HG03095 (cell line): ENCODE measurements around the gene FIGLA.
"Not testable (repeated sequence)": the region's sequence is repeated elsewhere in the genome, so short reads cannot be mapped to it uniquely, and the experiment has no call there.

Experiments
- ATAC-seq: cut with Tn5 transposase; IDR thresholded peaks from one replicate; pipeline ENCODE4 v1.9.1; 2021; ENCODE audit warnings: moderate library complexity; ENCODE audit not compliant: unreplicated experiment

Gene FIGLA

GRCh38 chr2:70808983-70809958 lies 18.8 kb upstream of the FIGLA start:
- no peak for ATAC-seq

GRCh38 chr2:70807828-70808118 lies 17.3 kb upstream of the FIGLA start:
- ATAC-seq: no peak

- ATAC-seq: no peak
Measured at GRCh38 chr2:70807102-70807827, 16.8 kb upstream of the FIGLA start.

- no peak for ATAC-seq
Measured at GRCh38 chr2:70806620-70807019, 16.2 kb upstream of the FIGLA start.

- ATAC-seq: no peak
Measured at GRCh38 chr2:70806013-70806412, 15.6 kb upstream of the FIGLA start.

GRCh38 chr2:70801607-70802263 lies 11.3 kb upstream of the FIGLA start:
- ATAC-seq: no peak

- no peak for ATAC-seq
Measured at GRCh38 chr2:70799706-70800105, 9.3 kb upstream of the FIGLA start.

GRCh38 chr2:70797996-70798395 lies 7.6 kb upstream of the FIGLA start:
- not testable (repeated sequence) for ATAC-seq

GRCh38 chr2:70797506-70797905 lies 7.1 kb upstream of the FIGLA start:
- ATAC-seq: no peak

- no peak for ATAC-seq
Measured at GRCh38 chr2:70796262-70796661, 5.8 kb upstream of the FIGLA start.

GRCh38 chr2:70795164-70795995 lies 4.9 kb upstream of the FIGLA start:
- no peak for ATAC-seq

- ATAC-seq: no peak
Measured at GRCh38 chr2:70793450-70793849, 3.0 kb upstream of the FIGLA start.

- ATAC-seq: no peak
Measured at GRCh38 chr2:70789304-70790135, 923 bp downstream of the FIGLA start.

GRCh38 chr2:70785137-70785911 lies 5.1 kb downstream of the FIGLA start:
- ATAC-seq: no peak

GRCh38 chr2:70784320-70784719 lies 6.1 kb downstream of the FIGLA start:
- no peak for ATAC-seq

GRCh38 chr2:70779911-70780545 lies 10.4 kb downstream of the FIGLA start:
- no peak for ATAC-seq

- no peak for ATAC-seq
Measured at GRCh38 chr2:70779491-70779890, 11.0 kb downstream of the FIGLA start.

GRCh38 chr2:70778676-70779075 lies 11.8 kb downstream of the FIGLA start:
- ATAC-seq: no peak

- no peak for ATAC-seq
Measured at GRCh38 chr2:70777450-70777849, 13.0 kb downstream of the FIGLA start.
